ENCODE data around the gene SLC16A7. TPM values are rescaled to one million over a fixed set of nuclear protein-coding genes. Genes with fewer than 3 reads are reported as not detected.

The SLC16A7 gene
- total and polyA plus RNA-seq, 12 donors, result 6.0 to 246 (median 163) TPM

DNA sequence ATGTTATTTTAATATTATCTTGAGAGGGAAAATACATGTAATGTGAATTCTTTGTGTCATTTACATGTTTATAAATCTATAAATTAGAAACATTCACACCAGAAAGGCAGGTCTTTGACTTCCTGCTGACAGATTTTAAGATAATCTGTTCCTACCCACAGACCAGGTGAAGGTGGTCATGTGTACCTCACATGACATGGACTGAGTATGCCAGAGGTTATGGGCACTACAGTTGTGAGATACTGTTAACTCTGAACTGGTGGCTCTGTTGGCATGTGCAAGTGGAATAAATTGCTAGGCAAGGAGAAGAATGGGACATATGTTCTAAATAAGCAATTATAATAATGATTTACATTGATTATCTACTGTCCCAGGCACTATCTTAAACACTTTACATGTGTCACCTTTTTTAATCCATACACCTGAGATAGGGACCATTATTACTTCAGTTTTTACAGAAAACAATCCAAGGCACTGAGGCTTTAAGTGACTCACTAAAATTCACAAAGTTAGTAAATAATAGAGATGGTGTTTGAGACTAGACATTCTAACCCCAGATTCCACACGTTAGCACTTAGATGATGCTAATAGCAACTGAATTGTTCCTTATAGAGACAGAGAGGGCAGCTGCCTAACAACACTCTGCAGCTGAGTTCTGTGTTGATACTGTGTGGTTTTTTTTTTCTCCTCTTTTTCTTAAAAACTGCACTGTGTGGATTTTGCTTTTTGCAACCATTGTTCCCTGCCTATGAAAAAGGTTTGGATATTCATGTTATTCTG, 23.8 kb downstream of the SLC16A7 start:
- DNase-seq (no peak), ATAC-seq (no peak)
- TF ChIP-seq, protein P1, sequence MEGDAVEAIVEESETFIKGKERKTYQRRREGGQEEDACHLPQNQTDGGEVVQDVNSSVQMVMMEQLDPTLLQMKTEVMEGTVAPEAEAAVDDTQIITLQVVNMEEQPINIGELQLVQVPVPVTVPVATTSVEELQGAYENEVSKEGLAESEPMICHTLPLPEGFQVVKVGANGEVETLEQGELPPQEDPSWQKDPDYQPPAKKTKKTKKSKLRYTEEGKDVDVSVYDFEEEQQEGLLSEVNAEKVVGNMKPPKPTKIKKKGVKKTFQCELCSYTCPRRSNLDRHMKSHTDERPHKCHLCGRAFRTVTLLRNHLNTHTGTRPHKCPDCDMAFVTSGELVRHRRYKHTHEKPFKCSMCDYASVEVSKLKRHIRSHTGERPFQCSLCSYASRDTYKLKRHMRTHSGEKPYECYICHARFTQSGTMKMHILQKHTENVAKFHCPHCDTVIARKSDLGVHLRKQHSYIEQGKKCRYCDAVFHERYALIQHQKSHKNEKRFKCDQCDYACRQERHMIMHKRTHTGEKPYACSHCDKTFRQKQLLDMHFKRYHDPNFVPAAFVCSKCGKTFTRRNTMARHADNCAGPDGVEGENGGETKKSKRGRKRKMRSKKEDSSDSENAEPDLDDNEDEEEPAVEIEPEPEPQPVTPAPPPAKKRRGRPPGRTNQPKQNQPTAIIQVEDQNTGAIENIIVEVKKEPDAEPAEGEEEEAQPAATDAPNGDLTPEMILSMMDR (IDR thresholded peaks at IDR 0.05), result no peak
- Histone ChIP-seq H3K4me1 (peaks cover 0 to 39% (median 20%) of the 10 kb centered on the region in 9 donors), H3K27ac (peak overlapping the region; percentile 18 to 89 (median 40)), H3K9me3 (no peaks in the 10 kb centered on the region), H3K36me3 (no peaks in the 10 kb centered on the region), H3K4me3 (no peak overlapping the region), H3K27me3 (no peaks in the 10 kb centered on the region)
- 29 to 54% methylated on average over 1 of the region's 1 CpG for WGBS, 2 donors
- intact Hi-C loops (cut with DNase I), result loop anchor here in 2 of 10 donors (5.0 kb wide), 2 partner anchors 33 to 38 kb away; no protein-coding TSS in a partner anchor

DNA sequence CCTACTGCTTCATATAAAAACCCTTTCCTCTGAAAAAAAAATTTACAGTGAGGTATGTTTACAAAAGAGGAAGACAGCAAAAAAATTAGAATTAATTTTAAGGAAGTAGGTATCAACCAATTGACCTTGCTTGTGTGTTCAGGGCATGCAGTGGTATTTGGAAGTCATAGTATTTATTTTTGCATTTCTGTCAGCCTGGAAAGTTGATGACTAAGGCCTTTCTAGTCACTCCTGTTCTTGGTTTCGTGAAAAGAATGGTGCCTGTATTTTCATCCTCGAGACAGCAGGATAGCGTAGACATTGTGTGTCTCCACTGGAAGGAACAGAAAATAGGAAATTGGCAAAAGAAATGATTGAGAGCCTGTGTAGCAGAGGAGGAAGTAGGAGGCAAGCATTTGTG, 24.5 kb downstream of the SLC16A7 start:
- 55 to 65% methylated on average over 3 of the region's 3 CpGs for WGBS, 2 donors
- peak overlapping the region; percentile 18 to 89 (median 40) for H3K27ac ChIP-seq
- ATAC-seq, result no peak
- DNase-seq, result no peak
- peaks cover 0 to 35% (median 18%) of the 10 kb centered on the region in 9 donors for H3K4me1 ChIP-seq
- peak overlapping the region in 1 of 10 donors; percentile 10 for H3K4me3 ChIP-seq
- no peaks in the 10 kb centered on the region for H3K36me3 ChIP-seq
- TF ChIP-seq, protein P1 (IDR thresholded peaks at IDR 0.05), result no peak
- intact Hi-C loops (cut with DNase I), result no loop called here
- H3K27me3 ChIP-seq, result no peaks in the 10 kb centered on the region
- no peaks in the 10 kb centered on the region for H3K9me3 ChIP-seq

DNA sequence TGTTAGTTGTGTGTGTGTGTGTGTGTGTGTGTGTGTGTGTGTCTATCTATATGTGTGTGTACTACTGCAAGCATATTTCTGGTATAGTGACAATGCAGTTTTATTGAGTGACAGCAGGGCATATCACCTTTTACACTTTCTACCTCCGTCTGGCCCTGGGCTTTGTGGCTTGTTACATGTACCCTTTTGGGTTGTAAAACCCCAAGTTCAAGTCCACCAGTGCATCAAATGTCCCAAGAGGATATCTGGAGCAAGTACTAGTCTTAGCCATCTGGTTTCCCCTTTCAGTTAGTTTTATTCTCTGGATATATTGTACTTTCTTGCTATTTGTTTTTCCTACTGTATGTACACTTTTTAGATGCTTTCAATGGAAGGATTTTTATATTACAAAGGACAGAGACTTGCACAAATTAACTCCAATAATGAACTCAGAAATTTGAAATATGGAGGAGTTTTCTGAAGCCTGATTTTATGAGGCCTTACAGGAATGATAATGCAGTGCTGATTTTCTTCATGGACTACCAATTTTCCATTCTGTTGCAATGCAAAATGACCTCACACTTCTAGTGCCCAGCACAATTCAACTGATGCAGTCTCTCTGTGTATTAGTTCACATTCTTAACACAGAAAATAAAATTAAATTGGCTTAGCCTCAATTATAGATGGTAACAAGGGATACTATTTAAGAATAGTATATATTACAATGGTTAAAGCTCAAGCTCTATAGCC, 29.1 kb downstream of the SLC16A7 start:
- TF ChIP-seq, protein P1 (IDR thresholded peaks at IDR 0.05), result no peak
- no peak for ATAC-seq
- Histone ChIP-seq H3K36me3 (no peaks in the 10 kb centered on the region), H3K9me3 (no peaks in the 10 kb centered on the region), H3K4me1 (peaks cover 0 to 24% (median 12%) of the 10 kb centered on the region in 9 donors), H3K27me3 (no peaks in the 10 kb centered on the region), H3K27ac (no peak overlapping the region), H3K4me3 (no peak overlapping the region)
- WGBS, 2 donors, result 88 to 89% methylated on average over 1 of the region's 1 CpG
- DNase-seq, result no peak
- intact Hi-C loops (cut with DNase I), result no loop called here

DNA sequence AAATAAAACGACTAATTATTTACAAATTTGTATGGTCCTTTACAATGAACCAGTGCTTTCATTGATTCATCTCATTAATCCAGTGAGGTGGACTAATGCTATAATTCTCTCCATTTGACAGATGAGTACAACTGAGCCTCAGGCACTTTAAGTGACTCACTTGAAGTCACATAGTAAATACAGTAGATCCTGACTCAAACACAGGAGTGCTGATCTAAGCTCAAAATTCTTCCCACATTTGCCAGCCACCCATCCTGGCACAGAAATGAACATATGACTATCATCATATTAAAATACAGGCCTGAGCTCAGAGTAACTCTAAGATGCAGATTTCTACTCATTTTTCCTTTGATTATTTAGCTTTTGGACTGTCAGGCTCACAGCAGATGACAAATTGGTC, 30.6 kb downstream of the SLC16A7 start:
- Histone ChIP-seq H3K4me1 (peaks cover 0 to 9% (median 0%) of the 10 kb centered on the region in 9 donors), H3K27ac (no peak overlapping the region), H3K27me3 (no peaks in the 10 kb centered on the region), H3K36me3 (no peaks in the 10 kb centered on the region), H3K9me3 (no peaks in the 10 kb centered on the region), H3K4me3 (no peak overlapping the region)
- DNase-seq (no peak), ATAC-seq (no peak)
- TF ChIP-seq, protein P1 (IDR thresholded peaks at IDR 0.05), result no peak
- 73 to 75% methylated on average over 1 of the region's 1 CpG for WGBS, 2 donors
- intact Hi-C loops (cut with DNase I), result no loop called here

Measured in heart right ventricle (tissue), 16 donors.